ENCODE measurements around the gene MS4A14. TPM values are rescaled to one million over a fixed set of nuclear protein-coding genes. Genes with fewer than 3 reads are reported as not detected.
"Not testable (repeated sequence)": the region's sequence is repeated elsewhere in the genome, so short reads cannot be mapped to it uniquely, and the experiment has no call there.

The MS4A14 gene, protein sequence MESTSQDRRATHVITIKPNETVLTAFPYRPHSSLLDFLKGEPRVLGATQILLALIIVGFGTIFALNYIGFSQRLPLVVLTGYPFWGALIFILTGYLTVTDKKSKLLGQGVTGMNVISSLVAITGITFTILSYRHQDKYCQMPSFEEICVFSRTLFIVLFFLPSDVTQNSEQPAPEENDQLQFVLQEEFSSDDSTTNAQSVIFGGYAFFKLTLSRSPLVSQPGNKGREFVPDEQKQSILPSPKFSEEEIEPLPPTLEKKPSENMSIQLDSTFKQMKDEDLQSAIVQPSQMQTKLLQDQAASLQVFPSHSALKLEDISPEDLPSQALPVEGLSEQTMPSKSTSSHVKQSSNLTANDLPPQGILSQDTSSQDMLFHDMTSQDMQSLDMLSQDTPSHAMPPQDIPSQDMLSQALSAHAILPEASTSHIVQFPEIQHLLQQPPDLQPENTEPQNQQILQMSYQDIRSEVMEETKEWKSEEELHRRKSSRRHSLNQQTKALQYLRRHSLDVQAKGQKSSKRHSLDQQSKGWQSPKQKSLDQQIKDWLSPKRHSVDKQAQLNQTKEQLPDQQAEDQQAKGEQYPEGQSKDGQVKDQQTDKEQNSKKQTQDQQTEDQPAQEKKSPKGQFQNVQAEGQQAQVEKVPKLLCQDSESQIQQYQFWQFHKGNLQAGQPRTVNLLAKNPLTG
- 1 to 10 TPM in 2 of 6 donors, under 1 TPM in 3, not detected in 1; 0.43 to 1.8 (median 0.64) TPM for polyA plus RNA-seq (ENCODE audit: low read depth in 6 of 6)

DNA sequence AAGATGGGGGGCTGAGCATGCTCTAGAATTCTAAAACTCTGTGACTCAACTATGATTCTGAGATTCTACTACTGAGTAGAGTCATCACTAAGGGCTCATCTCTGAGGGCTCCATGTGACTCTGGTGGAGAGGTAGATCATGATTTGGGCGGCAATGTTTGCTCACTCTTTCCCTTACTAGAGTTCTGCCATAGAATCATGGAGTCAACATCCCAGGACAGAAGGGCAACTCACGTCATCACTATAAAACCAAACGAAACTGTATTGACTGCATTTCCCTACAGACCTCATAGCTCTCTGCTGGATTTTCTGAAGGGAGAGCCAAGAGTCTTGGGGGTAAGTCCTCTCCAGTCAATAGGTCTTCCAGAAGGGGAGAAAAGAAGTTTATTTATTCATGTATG, at the start of gene MS4A14:
MS4A14 (plus strand) TSS at position 78 of the 400 bp plus-strand sequence; CDS start at position 198, 120 bp downstream.
- Mint-ChIP-seq H3K9me3 (peaks cover 0 to 6% (median under 1%) of the 10 kb centered on the region in 7 donors), H3K27ac (peak within 1 kb of the TSS; percentile 91 to 99 (median 96)), H3K4me3 (peak within 1 kb of the TSS; percentile 49 to 91 (median 79)), H3K27me3 (no peaks in the 10 kb centered on the region), H3K4me1 (peaks cover 53 to 60% (median 53%) of the 10 kb centered on the region in 3 donors), H3K36me3 (peaks cover 2 to 8% of the 10 kb centered on the region in 2 donors)
- ATAC-seq (ENCODE audit: low read depth in 2 of 2): peak; percentile 35 to 46
- DNase-seq: no peak

DNA sequence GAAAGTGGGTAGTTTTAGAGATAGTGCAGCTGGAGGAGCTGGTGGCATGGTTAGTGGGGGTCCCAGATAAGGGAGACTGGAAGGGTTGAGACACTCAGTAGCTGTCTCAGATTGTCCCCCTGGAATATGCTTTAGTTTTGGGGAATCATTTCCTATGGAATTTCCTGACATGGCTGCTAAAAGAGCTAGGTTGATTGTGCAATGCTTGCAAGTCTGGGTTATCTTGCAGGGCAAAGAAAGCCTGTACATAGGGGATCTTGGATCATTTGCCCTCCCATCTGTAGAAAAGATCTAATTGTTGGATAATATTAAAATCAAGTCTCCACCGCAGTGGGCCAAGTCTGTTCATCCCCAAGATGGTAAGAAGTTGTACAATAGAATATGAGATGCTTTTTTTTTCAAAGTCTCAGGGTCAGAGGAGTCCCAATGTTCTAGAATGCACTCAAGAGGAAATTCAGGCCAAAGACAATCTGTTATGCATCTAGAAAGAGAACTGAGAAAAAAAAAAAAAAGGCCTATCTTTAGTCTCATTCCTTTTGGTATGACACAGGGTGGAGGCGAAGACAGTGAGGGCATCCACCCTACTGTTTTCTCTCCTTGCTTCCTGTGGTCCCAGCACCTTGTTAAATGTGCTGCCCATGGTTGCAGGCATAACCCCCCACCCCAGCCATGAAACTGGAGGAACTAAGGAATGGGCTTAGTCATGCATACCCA, 49.0 kb upstream of the MS4A14 start:
- Mint-ChIP-seq H3K4me3 (peak overlapping the region in 1 of 8 donors; percentile 46), H3K27me3 (no peaks in the 10 kb centered on the region), H3K27ac (peak overlapping the region in 4 of 6 donors; percentile 5 to 92 (median 61)), H3K36me3 (no peaks in the 10 kb centered on the region), H3K4me1 (peaks cover 28 to 50% (median 31%) of the 10 kb centered on the region in 3 donors), H3K9me3 (no peaks in the 10 kb centered on the region)
- DNase-seq (no peak), ATAC-seq (ENCODE audit: low read depth in 2 of 2) (peak; percentile 57 to 59)

DNA sequence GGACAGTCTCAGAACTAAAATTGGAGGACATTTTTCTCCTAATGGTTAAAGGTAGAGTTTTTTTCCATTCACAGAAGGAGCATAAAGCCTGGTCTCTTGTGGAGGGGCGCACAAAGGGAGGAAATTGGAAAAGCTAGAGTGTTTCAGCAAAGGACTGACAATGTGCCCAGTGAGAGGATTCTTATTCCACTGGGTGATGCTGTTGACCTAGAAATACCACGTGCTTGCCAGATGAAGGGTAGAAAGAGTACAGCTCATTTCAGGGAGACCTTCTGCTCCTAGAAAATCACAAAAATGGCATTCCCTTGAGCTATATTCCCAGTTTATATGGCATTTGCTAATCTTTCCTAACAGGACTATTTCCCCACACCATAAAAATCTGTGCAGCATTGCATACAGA, 48.1 kb upstream of the MS4A14 start:
- peak; percentile 67 to 72 for ATAC-seq (ENCODE audit: low read depth in 2 of 2)
- H3K9me3 Mint-ChIP-seq: no peaks in the 10 kb centered on the region
- no peak for DNase-seq
- no peaks in the 10 kb centered on the region for H3K27me3 Mint-ChIP-seq
- no peaks in the 10 kb centered on the region for H3K36me3 Mint-ChIP-seq
- H3K4me1 Mint-ChIP-seq: peaks cover 28 to 50% (median 31%) of the 10 kb centered on the region in 3 donors
- peak overlapping the region in 2 of 6 donors; percentile 29 to 48 for H3K27ac Mint-ChIP-seq
- H3K4me3 Mint-ChIP-seq: no peak overlapping the region

DNA sequence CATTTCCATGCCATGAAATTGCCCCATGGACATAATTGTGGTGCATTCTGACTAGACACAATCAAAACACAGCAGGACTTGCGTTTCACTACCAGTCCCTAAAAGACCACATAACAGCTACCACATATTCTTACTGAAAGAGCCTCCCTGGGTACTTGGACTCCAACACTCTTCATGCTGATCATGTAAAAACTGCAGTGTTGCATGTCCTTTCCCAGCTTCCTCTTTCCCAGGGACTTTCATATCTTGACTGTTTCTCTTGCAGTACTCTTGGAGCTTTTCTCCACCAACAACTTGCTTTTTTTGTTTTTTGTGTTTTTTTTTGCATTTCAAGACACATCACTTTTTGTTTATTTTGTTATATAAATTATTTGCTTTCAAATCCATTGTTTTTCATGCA, 46.3 kb upstream of the MS4A14 start:
- peaks cover 10 to 18% of the 10 kb centered on the region in 2 donors for H3K36me3 Mint-ChIP-seq
- no peak overlapping the region for H3K4me3 Mint-ChIP-seq
- ATAC-seq (ENCODE audit: low read depth in 2 of 2) (no peak), DNase-seq (no peak)
- peaks cover 28 to 48% (median 28%) of the 10 kb centered on the region in 3 donors for H3K4me1 Mint-ChIP-seq
- H3K27me3 Mint-ChIP-seq: no peaks in the 10 kb centered on the region
- no peak overlapping the region for H3K27ac Mint-ChIP-seq
- peaks cover 5 to 17% (median 14%) of the 10 kb centered on the region in 7 donors for H3K9me3 Mint-ChIP-seq

DNA sequence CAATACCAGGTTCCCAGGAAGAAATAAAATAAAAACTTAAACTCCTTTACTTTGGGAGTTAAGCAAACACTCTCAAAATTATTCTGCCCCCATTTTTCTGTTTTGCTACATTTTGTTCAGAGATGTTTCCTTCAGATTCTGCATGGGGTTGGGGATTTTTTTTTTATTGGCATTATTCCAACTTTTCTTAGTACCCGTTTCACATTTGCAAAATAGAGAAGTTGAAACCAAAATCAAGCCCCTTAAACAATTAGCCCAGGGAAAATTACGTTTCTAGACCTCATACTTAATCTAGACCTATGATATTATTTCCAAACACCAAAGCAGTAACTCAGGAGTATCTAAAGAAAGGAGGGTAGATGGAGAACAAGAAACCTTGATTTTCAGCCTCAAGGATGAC, 38.5 kb upstream of the MS4A14 start:
- peak; percentile 77 for DNase-seq
- H3K4me3 Mint-ChIP-seq: peak overlapping the region in 7 of 8 donors; percentile 1 to 59 (median 37)
- peaks cover 5 to 39% (median 31%) of the 10 kb centered on the region in 7 donors for H3K9me3 Mint-ChIP-seq
- peak overlapping the region; percentile 12 to 85 (median 66) for H3K27ac Mint-ChIP-seq
- no peaks in the 10 kb centered on the region for H3K27me3 Mint-ChIP-seq
- peaks cover 10 to 25% of the 10 kb centered on the region in 2 donors for H3K36me3 Mint-ChIP-seq
- peaks cover 22 to 53% (median 30%) of the 10 kb centered on the region in 3 donors for H3K4me1 Mint-ChIP-seq
- peak; percentile 92 to 93 for ATAC-seq (ENCODE audit: low read depth in 2 of 2)

DNA sequence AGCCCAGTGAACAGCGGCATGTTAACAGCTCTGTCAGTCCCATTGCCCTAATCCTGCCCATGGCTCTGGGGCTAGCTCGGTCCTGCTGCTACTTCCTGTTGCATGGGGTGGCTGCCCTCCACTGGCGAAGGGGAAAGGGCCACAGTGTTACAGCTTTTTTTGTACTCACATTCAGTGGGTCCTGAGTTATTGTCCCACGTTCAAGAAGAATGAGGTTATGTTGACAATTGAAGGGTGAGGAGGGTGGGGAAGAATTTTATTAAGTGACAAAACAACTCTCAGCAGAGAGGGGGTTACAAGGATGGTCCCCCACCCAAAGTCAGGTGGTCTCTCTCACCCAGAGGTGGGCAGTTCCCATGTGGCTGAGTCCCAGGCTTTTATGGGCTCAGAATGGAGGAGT, 35.6 kb upstream of the MS4A14 start:
- Mint-ChIP-seq H3K27me3 (no peaks in the 10 kb centered on the region), H3K4me3 (peak overlapping the region in 1 of 8 donors; percentile 42), H3K36me3 (peaks cover 0 to 6% of the 10 kb centered on the region in 2 donors), H3K4me1 (peaks cover 48 to 81% (median 54%) of the 10 kb centered on the region in 3 donors), H3K9me3 (peaks cover 0 to 25% (median 17%) of the 10 kb centered on the region in 7 donors), H3K27ac (peak overlapping the region in 1 of 6 donors; percentile 33)
- no peak for ATAC-seq (ENCODE audit: low read depth in 2 of 2)
- DNase-seq: no peak

DNA sequence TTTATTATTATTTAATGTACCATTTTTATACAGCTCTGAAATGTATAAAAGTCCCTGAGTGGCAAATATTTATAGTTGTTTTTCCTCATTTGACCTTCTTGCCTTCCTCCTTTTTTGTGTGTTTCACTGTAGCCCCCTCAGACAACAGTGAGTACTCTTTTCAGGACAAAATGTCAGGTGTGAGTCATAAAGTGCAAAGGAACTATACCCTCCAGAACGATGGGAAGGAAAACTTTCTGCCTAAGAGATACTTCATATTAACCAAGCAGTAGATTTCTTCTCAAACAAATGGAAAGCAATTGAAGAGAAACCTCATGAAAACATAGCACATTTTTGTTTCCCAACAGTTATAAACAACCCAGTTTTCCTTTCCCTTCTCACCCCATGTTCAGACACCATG, 34.0 kb upstream of the MS4A14 start:
- peak overlapping the region in 4 of 6 donors; percentile 26 to 80 (median 54) for H3K27ac Mint-ChIP-seq
- H3K36me3 Mint-ChIP-seq: peaks cover 0 to 6% of the 10 kb centered on the region in 2 donors
- no peaks in the 10 kb centered on the region for H3K27me3 Mint-ChIP-seq
- peaks cover 0 to 25% (median 17%) of the 10 kb centered on the region in 7 donors for H3K9me3 Mint-ChIP-seq
- DNase-seq (no peak), ATAC-seq (ENCODE audit: low read depth in 2 of 2) (no peak)
- no peak overlapping the region for H3K4me3 Mint-ChIP-seq
- H3K4me1 Mint-ChIP-seq: peaks cover 46 to 84% (median 53%) of the 10 kb centered on the region in 3 donors

DNA sequence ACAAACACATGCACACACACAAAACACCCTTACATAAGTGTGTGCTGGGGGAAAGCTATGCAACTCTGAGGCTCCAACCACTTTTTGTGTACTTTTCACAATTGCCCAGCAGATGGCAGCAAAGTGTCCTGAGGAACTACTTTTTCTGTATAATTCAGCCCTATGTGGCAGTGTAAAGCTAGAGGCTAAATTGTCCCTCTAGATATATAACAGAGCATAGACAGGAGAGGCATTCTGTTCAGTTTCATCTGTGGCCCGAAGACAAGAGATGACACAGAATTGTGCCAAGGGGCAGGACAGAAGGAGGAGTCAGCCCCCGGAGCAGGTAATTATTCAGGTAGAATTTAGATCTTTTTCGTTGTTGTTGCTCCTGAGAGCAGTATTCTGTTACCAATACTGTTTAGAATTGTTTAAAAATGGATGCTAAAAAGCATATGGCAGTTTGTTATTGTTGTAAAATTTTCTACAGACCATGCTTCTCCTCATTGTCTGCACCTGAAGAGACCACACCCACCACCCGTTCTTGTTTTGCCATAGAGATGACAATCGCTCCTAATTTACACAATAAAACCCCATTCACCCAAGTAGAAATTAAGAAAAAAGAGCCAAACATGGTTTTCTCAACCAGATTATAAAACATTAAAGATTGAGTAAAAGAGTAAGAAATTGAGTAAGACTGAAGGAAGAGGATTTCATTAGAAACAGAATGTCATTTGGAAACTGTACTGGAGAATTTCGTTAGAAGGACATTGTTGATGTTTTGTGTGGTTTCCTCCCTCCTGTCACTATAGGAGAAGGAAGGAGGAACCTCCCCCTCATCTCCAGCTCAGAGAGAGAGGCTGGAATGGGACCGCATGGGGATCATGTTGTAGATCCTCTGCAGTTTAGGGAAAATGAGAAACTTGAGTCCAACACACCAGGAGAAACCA, 32.5 kb upstream of the MS4A14 start:
- peak; percentile 79 for DNase-seq
- Mint-ChIP-seq H3K36me3 (peaks cover 4 to 10% of the 10 kb centered on the region in 2 donors), H3K27ac (peak overlapping the region; percentile 94 to 99 (median 98)), H3K4me3 (peak overlapping the region; percentile 76 to 95 (median 89)), H3K27me3 (no peaks in the 10 kb centered on the region), H3K9me3 (peaks cover 0 to 27% (median 20%) of the 10 kb centered on the region in 7 donors), H3K4me1 (peaks cover 45 to 84% (median 58%) of the 10 kb centered on the region in 3 donors)
- peak; percentile 79 to 80 for ATAC-seq (ENCODE audit: low read depth in 2 of 2)

DNA sequence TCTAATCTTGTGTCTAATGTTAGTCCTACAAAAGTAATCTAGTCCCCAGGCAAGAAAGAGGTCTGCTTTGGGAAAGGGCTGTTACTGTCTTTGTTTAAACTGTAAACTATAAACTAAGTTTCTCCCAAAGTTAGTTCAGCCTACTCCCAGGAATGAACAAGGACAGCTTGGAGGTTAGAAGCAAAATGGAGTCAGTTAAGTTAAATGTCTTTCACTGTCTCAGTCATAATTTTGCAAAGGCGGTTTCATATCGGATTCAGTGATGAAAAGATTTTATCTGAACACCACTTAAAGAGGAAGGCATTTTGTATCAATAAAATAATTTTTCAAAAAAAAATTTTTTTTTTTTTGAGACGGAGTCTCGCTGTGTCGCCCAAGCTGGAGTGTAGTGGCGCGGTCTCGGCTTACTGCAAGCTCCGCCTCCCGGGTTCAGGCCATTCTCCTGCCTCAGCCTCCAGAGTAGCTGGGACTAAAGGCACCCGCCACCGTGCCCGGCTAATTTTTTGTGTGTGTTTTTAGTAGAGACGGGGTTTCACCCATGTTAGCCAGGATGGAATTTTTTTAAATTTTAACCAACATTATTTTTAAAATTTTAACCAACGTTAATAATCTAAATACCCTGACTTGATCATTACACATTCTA, 29.9 kb upstream of the MS4A14 start:
- ATAC-seq (ENCODE audit: low read depth in 2 of 2); H3K27me3 Mint-ChIP-seq; DNase-seq: not testable (repeated sequence)
- H3K4me1 Mint-ChIP-seq: peaks cover 53 to 92% (median 82%) of the 10 kb centered on the region in 3 donors
- H3K9me3 Mint-ChIP-seq: peaks cover 0 to 15% (median 6%) of the 10 kb centered on the region in 7 donors
- H3K4me3 Mint-ChIP-seq: peak overlapping the region in 5 of 8 donors; percentile 7 to 66 (median 53)
- peaks cover 11% of the 10 kb centered on the region in 2 donors for H3K36me3 Mint-ChIP-seq
- peak overlapping the region; percentile 91 to 99 (median 95) for H3K27ac Mint-ChIP-seq

DNA sequence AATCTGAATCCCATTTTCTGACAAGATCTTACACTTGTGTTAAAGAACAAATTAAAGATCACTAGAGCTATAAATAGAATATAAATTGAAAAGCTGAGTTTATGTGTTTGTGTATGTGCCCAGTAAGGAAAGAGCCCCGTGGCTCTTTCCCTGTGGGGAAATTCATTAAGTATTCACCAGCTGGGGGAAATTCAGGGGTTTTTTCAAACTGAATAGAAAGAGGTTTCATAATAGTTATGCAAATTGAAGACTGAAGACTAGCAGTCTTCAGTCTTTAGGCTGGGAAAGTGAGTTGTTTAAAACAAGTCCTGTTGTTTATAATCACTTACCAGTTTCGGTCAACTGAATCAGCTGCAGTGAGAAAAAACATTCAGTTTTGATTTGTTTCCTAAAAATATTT, 29.2 kb upstream of the MS4A14 start:
- DNase-seq: peak; percentile 69
- peak; percentile 73 to 75 for ATAC-seq (ENCODE audit: low read depth in 2 of 2)
- Mint-ChIP-seq H3K4me3 (peak overlapping the region; percentile 12 to 84 (median 64)), H3K4me1 (peaks cover 60 to 97% (median 85%) of the 10 kb centered on the region in 3 donors), H3K27me3 (no peaks in the 10 kb centered on the region), H3K36me3 (peaks cover 11 to 18% of the 10 kb centered on the region in 2 donors), H3K27ac (peak overlapping the region; percentile 91 to 99 (median 95)), H3K9me3 (peaks cover 0 to 12% (median 3%) of the 10 kb centered on the region in 7 donors)

DNA sequence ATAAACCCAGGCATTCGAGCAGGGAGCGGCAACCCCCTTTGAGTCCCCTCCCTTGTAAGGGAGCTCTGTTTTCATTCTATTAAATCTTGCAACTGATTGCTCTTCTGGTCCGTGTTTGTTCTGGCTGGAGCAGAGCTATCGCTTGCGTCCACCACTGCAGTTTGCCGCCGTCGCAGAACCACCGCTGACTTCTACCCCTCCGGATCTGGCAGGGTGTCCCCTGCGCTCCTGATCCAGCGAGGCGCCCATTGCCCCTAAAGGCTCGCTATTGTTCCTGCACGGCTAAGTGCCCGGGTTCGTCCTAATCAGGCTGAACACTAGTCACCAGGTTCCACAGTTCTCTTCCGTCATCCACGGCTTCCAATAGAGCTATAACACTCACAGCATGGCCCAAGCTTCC, 28.4 kb upstream of the MS4A14 start:
- H3K9me3 Mint-ChIP-seq: peaks cover 0 to 12% (median 3%) of the 10 kb centered on the region in 7 donors
- no peak for ATAC-seq (ENCODE audit: low read depth in 2 of 2)
- peak overlapping the region in 6 of 8 donors; percentile 55 to 84 (median 66) for H3K4me3 Mint-ChIP-seq
- peak overlapping the region; percentile 91 to 99 (median 95) for H3K27ac Mint-ChIP-seq
- H3K27me3 Mint-ChIP-seq: no peaks in the 10 kb centered on the region
- no peak for DNase-seq
- peaks cover 11 to 20% of the 10 kb centered on the region in 2 donors for H3K36me3 Mint-ChIP-seq
- H3K4me1 Mint-ChIP-seq: peaks cover 60 to 95% (median 89%) of the 10 kb centered on the region in 3 donors
